Dendritic cell treated with granulocyte-macrophage colony-stimulating factor and Interleukin-4, amounts not matched to agents 40 ng/mL and 50 ng/mL, for 4 days (primary cell): ENCODE data around the gene EIF2B1.

ENCODE experiments used
- H3K27ac Mint-ChIP-seq: one replicate; pipeline ENCODE4 v1.8.0; 2022; ENCODE audit warnings: mild to moderate bottlenecking, mixed read lengths
- H3K27me3 Mint-ChIP-seq: one replicate; pipeline ENCODE4 v1.8.0; 2022; ENCODE audit warnings: mild to moderate bottlenecking, mixed read lengths
- H3K36me3 Mint-ChIP-seq: one replicate; pipeline ENCODE4 v1.8.0; 2022; ENCODE audit warnings: low read depth, mixed read lengths
- H3K4me1 Mint-ChIP-seq: one replicate; pipeline ENCODE4 v1.8.0; 2022; ENCODE audit warnings: low read depth, mixed read lengths
- H3K4me3 Mint-ChIP-seq: one replicate; pipeline ENCODE4 v1.8.0; 2022; ENCODE audit warnings: mild to moderate bottlenecking, moderate library complexity, mixed read lengths
- H3K9me3 Mint-ChIP-seq: one replicate; pipeline ENCODE4 v1.8.0; 2022; ENCODE audit warnings: mixed read lengths
- intact Hi-C: fragments of 100-400 bp; cut with micrococcal nuclease; formaldehyde crosslinking; loops from one replicate; pipeline ENCODE4 v1.15.0; 2022

EIF2B1 gene

GRCh38 chr12:123571343-123571813 is 62.1 kb downstream of the EIF2B1 start:
- intact Hi-C loops: no loop called here
- Mint-ChIP-seq H3K4me3 (no peak overlapping the region), H3K4me1 (peaks cover 6% of the 10 kb centered on the region), H3K27me3 (peaks cover 16% of the 10 kb centered on the region), H3K27ac (no peak overlapping the region), H3K9me3 (no peaks in the 10 kb centered on the region), H3K36me3 (no peaks in the 10 kb centered on the region)
